Caco-2 (cell line): ENCODE measurements around the gene GRIA3. TPM values are rescaled to one million over a fixed set of nuclear protein-coding genes. Genes with fewer than 3 reads are reported as not detected.

ENCODE experiments used
- BruUV-seq: library from RNA; stranded (reverse); fragments of 400-500 nt; replicated peaks from 2 replicates; lab custom pipeline; 2021; lab: Mats Ljungman, UMichigan
- CTCF ChIA-PET: fragments of 300-600 bp; sonication (Branson Sonifier 250); formaldehyde crosslinking; loops from one replicate; lab custom pipeline; 2022; ENCODE audit warnings: antibody characterized with exemption; lab: Charles Lee
- POLR2A ChIA-PET: fragments of 300-600 bp; sonication (Branson Sonifier 250); formaldehyde crosslinking; loops from one replicate; lab custom pipeline; 2022; ENCODE audit warnings: antibody characterized with exemption; lab: Charles Lee
- DNase-seq, 2 experiments: peaks; one replicate each; pipeline versions ENCODE4 v3.0.0 to v3.0.0-alpha.2; 2020 to 2022
- H3K27me3 ChIP-seq: replicated peaks from 2 replicates; pipeline ENCODE4 v1.6.0; 2011; ENCODE audit warnings: low read length; ENCODE audit not compliant: control insufficient read depth, insufficient read depth
- H3K36me3 ChIP-seq: 2 replicates; pipeline ENCODE4 v1.5.1; 2011; ENCODE audit warnings: low read length; ENCODE audit not compliant: control insufficient read depth, insufficient read depth
- H3K4me1 ChIP-seq: fragments of 250-450 bp; sonication (Bioruptor Pico); 2 replicates; pipeline ENCODE4 v1.5.1; 2020; ENCODE audit warnings: mild to moderate bottlenecking
- H3K4me3 ChIP-seq: 2 replicates; pipeline ENCODE4 v1.5.1; 2011; ENCODE audit warnings: low read depth, mild to moderate bottlenecking, control low read depth, low read length
- H3K9me3 ChIP-seq: fragments of 250-450 bp; sonication (Bioruptor Pico); 2 replicates; pipeline ENCODE4 v1.5.1; 2020; ENCODE audit warnings: mild to moderate bottlenecking, moderate library complexity
- H3K27ac Mint-ChIP-seq: one replicate; pipeline ENCODE4 v1.8.0; 2022; ENCODE audit warnings: mixed read lengths; ENCODE audit not compliant: unreplicated experiment
- H3K27me3 Mint-ChIP-seq: one replicate; pipeline ENCODE4 v1.8.0; 2022; ENCODE audit warnings: mixed read lengths; ENCODE audit not compliant: insufficient read depth, unreplicated experiment
- H3K36me3 Mint-ChIP-seq: one replicate; pipeline ENCODE4 v1.8.0; 2022; ENCODE audit warnings: mild to moderate bottlenecking, mixed read lengths; ENCODE audit not compliant: insufficient read depth, unreplicated experiment
- H3K4me1 Mint-ChIP-seq: one replicate; pipeline ENCODE4 v1.8.0; 2022; ENCODE audit warnings: low read depth, mixed read lengths; ENCODE audit not compliant: unreplicated experiment
- H3K4me3 Mint-ChIP-seq: one replicate; pipeline ENCODE4 v1.8.0; 2022; ENCODE audit warnings: mild to moderate bottlenecking, moderate library complexity, mixed read lengths; ENCODE audit not compliant: unreplicated experiment
- H3K9me3 Mint-ChIP-seq: one replicate; pipeline ENCODE4 v1.8.0; 2022; ENCODE audit warnings: mixed read lengths; ENCODE audit not compliant: unreplicated experiment
- intact Hi-C: fragments of 100-400 bp; cut with micrococcal nuclease; formaldehyde crosslinking; loops from one replicate; pipeline ENCODE4 v1.10.0; 2022; ENCODE audit not compliant: unreplicated experiment
- total RNA-seq: library from RNA; stranded (reverse); gene quantifications from 2 replicates; pipeline ENCODE4 v1.2.3, GENCODE V29; 2022
- TF ChIP-seq, protein P1 (sequence below), 2 experiments: fragments of 200-600 bp in 1 of 2; IDR thresholded peaks; 1 replicate in 1 of 2; 2 replicates in 1 of 2; pipeline versions ENCODE4 v1.5.1 to v1.8.0; 2011 to 2022; ENCODE audit warnings: antibody characterized with exemption in 1 of 2, control low read depth in 1 of 2, inconsistent platforms in 1 of 2, low read depth in 1 of 2, low read length in 1 of 2, mild to moderate bottlenecking in 1 of 2, moderate library complexity in 1 of 2; ENCODE audit not compliant: insufficient read depth in 1 of 2, severe bottlenecking in 1 of 2, unreplicated experiment in 1 of 2

GRIA3 gene
- total RNA-seq, 1 experiment from 2014 or later, result not detected

DNA sequence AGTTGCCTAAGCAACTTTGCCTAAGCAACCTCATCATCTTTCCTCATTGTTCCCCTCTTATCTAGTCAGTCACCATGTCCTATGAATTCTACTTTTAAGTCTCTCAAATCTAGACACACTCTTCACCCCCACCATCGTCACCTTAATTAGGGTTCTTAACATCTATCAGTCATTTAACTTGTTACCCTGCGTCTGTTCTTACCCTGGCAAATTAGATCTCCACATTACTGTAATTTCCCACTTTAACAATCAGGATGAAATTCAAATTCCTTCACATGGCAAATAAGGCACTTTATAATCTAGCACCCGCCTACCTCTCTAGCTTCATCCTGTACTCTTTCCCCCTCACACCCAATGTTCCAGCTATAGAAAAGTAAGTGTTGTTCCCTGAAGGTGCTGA is 221.2 kb downstream of the GRIA3 start:
- Mint-ChIP-seq H3K27me3 (peaks cover 3% of the 10 kb centered on the region), H3K27ac (no peak overlapping the region), H3K4me3 (no peak overlapping the region), H3K36me3 (no peaks in the 10 kb centered on the region), H3K4me1 (no peaks in the 10 kb centered on the region), H3K9me3 (no peaks in the 10 kb centered on the region)
- no peaks in the 10 kb centered on the region for H3K27me3 ChIP-seq
- BruUV-seq, result no TSS peak
- H3K9me3 ChIP-seq, result no peaks in the 10 kb centered on the region
- intact Hi-C loops, result no loop called here
- DNase-seq, result no peak
- POLR2A ChIA-PET, result no interaction called here
- H3K36me3 ChIP-seq, result no peaks in the 10 kb centered on the region
- H3K4me3 ChIP-seq, result no peak overlapping the region
- TF ChIP-seq, protein P1, sequence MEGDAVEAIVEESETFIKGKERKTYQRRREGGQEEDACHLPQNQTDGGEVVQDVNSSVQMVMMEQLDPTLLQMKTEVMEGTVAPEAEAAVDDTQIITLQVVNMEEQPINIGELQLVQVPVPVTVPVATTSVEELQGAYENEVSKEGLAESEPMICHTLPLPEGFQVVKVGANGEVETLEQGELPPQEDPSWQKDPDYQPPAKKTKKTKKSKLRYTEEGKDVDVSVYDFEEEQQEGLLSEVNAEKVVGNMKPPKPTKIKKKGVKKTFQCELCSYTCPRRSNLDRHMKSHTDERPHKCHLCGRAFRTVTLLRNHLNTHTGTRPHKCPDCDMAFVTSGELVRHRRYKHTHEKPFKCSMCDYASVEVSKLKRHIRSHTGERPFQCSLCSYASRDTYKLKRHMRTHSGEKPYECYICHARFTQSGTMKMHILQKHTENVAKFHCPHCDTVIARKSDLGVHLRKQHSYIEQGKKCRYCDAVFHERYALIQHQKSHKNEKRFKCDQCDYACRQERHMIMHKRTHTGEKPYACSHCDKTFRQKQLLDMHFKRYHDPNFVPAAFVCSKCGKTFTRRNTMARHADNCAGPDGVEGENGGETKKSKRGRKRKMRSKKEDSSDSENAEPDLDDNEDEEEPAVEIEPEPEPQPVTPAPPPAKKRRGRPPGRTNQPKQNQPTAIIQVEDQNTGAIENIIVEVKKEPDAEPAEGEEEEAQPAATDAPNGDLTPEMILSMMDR (IDR thresholded peaks at IDR 0.05; ENCODE audit: insufficient read depth in 1 of 2, low read depth in 1 of 2, low read length in 1 of 2, severe bottlenecking in 1 of 2, unreplicated experiment in 1 of 2), result no peak
- no peaks in the 10 kb centered on the region for H3K4me1 ChIP-seq
- CTCF ChIA-PET, result no interaction called here

GRCh38 chrX:123408821-123409737 is 225.0 kb downstream of the GRIA3 start:
- ChIA-PET POLR2A (no interaction called here), CTCF (no interaction called here)
- Mint-ChIP-seq H3K27me3 (peaks cover 3% of the 10 kb centered on the region), H3K36me3 (no peaks in the 10 kb centered on the region), H3K4me1 (no peaks in the 10 kb centered on the region), H3K27ac (no peak overlapping the region), H3K9me3 (no peaks in the 10 kb centered on the region), H3K4me3 (no peak overlapping the region)
- H3K36me3 ChIP-seq, result no peaks in the 10 kb centered on the region
- H3K4me3 ChIP-seq, result no peak overlapping the region
- H3K9me3 ChIP-seq, result no peaks in the 10 kb centered on the region
- no peaks in the 10 kb centered on the region for H3K27me3 ChIP-seq
- TF ChIP-seq, protein P1 (IDR thresholded peaks at IDR 0.05; ENCODE audit: insufficient read depth in 1 of 2, low read depth in 1 of 2, low read length in 1 of 2, severe bottlenecking in 1 of 2, unreplicated experiment in 1 of 2), result no peak
- no peak for DNase-seq
- intact Hi-C loops, result no loop called here
- no TSS peak for BruUV-seq
- H3K4me1 ChIP-seq, result no peaks in the 10 kb centered on the region

DNA sequence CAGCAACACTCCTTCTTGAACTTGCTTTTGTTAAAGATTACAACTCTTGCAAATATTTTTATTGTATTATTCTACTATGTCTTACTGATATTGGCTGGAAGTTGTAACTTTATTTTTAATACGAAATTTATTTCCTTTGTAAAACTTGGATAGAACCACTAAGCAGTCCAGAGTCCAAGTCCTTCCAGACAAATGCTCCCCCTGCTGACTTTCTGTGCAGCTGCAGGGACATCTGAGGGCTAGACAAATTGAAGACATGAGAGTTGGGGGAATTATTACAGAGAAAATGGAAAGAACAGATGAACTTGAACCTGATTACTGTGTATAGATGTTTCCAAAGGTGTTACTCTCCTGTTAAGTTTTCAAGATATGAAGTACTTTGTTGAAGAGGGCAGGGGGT is 238.8 kb downstream of the GRIA3 start:
- Histone ChIP-seq H3K4me1 (no peaks in the 10 kb centered on the region), H3K36me3 (no peaks in the 10 kb centered on the region), H3K27me3 (no peaks in the 10 kb centered on the region), H3K9me3 (no peaks in the 10 kb centered on the region), H3K4me3 (no peak overlapping the region)
- peaks cover 2% of the 10 kb centered on the region for H3K27me3 Mint-ChIP-seq
- TF ChIP-seq, protein P1 (IDR thresholded peaks at IDR 0.05; ENCODE audit: insufficient read depth in 1 of 2, low read depth in 1 of 2, low read length in 1 of 2, severe bottlenecking in 1 of 2, unreplicated experiment in 1 of 2), result peak; percentile 33 to 59
- no peaks in the 10 kb centered on the region for H3K36me3 Mint-ChIP-seq
- no TSS peak for BruUV-seq
- intact Hi-C loops, result loop anchor here (1.0 to 10.0 kb wide), 2 partner anchors 145 to 248 kb away; no protein-coding TSS in a partner anchor
- no peak overlapping the region for H3K27ac Mint-ChIP-seq
- ChIA-PET POLR2A (no interaction called here), CTCF (no interaction called here)
- no peaks in the 10 kb centered on the region for H3K9me3 Mint-ChIP-seq
- H3K4me3 Mint-ChIP-seq, result no peak overlapping the region
- no peaks in the 10 kb centered on the region for H3K4me1 Mint-ChIP-seq
- peak in 1 of 2 experiments; percentile 15 for DNase-seq
